ENCODE results near the gene CCL17. TPM values are rescaled to one million over a fixed set of nuclear protein-coding genes. Genes with fewer than 3 reads are reported as not detected.

Gene CCL17
- total RNA-seq, 1 experiment from 2014 or later = not detected

GRCh38 chr16:57366544-57367040 is 38.0 kb upstream of the CCL17 start:
- H3K4me1 ChIP-seq (replicated peaks; ENCODE audit: insufficient read depth) = peaks cover 19% of the 10 kb centered on the region
- ChIA-PET POLR2A (ENCODE audit: unreplicated experiment) (interaction anchor here (0.8 kb wide), 1 partner anchor 121 kb away, joined by 4 read pairs; no protein-coding TSS in a partner anchor), CTCF (no interaction called here)
- no peak overlapping the region for H3K4me3 ChIP-seq
- no peaks in the 10 kb centered on the region for H3K9me2 ChIP-seq (ENCODE audit: insufficient read depth)
- BruUV-seq (replicated peaks) = no TSS peak
- DNase-seq = no peak
- no peak overlapping the region for H3K4me2 ChIP-seq
- no peaks in the 10 kb centered on the region for H4K20me1 ChIP-seq (ENCODE audit: insufficient read depth)
- no peaks in the 10 kb centered on the region for H3K79me2 ChIP-seq (ENCODE audit: low read depth)
- no peak overlapping the region; the same call in 1 of the 2 replicates for H3K27ac ChIP-seq
- H3K27me3 ChIP-seq (ENCODE audit: insufficient read depth, low read depth) = no peaks in the 10 kb centered on the region
- TF ChIP-seq EZH2 (IDR thresholded peaks at IDR 0.05; ENCODE audit: low read depth) = no peak
- TF ChIP-seq CTCF (conservative IDR thresholded peaks at IDR 0.05) = no peak
- no peaks in the 10 kb centered on the region for H3K9me3 ChIP-seq (ENCODE audit: insufficient read depth, low read depth)
- no peaks in the 10 kb centered on the region for H3K36me3 ChIP-seq (ENCODE audit: low read depth)
- H2AFZ ChIP-seq = no peak overlapping the region
- intact Hi-C loops (cut with micrococcal nuclease; ENCODE audit: unreplicated experiment) = no loop called here
- H3F3A ChIP-seq (ENCODE audit: insufficient read depth, low read depth) = peaks cover 21% of the 10 kb centered on the region; the same call in 1 of the 2 replicates

GRCh38 chr16:57367116-57367752 is 37.3 kb upstream of the CCL17 start:
- POLR2A ChIA-PET (ENCODE audit: unreplicated experiment) = interaction anchor here (0.5 to 0.8 kb wide), 2 partner anchors 122 to 1011 kb away, joined by 4 to 5 read pairs; no protein-coding TSS in a partner anchor

More at GRCh38 chr16:57367116-57367752, 37.3 kb upstream of the CCL17 start:
- no peaks in the 10 kb centered on the region for H3K36me3 ChIP-seq (ENCODE audit: low read depth)
- peaks cover 15% of the 10 kb centered on the region; the same call in 1 of the 2 replicates for H3F3A ChIP-seq (ENCODE audit: insufficient read depth, low read depth)
- no peak overlapping the region for H3K4me3 ChIP-seq
- no peaks in the 10 kb centered on the region for H4K20me1 ChIP-seq (ENCODE audit: insufficient read depth)
- H3K79me2 ChIP-seq (ENCODE audit: low read depth) = no peaks in the 10 kb centered on the region
- H3K27ac ChIP-seq = peak overlapping the region; percentile 50; the same call in 1 of the 2 replicates
- no peaks in the 10 kb centered on the region for H3K9me2 ChIP-seq (ENCODE audit: insufficient read depth)
- H3K27me3 ChIP-seq (ENCODE audit: insufficient read depth, low read depth) = no peaks in the 10 kb centered on the region
- peaks cover 16% of the 10 kb centered on the region for H3K4me1 ChIP-seq (replicated peaks; ENCODE audit: insufficient read depth)
- H3K9me3 ChIP-seq (ENCODE audit: insufficient read depth, low read depth) = no peaks in the 10 kb centered on the region
- CTCF ChIA-PET = no interaction called here
- DNase-seq = peak; percentile 43 to 94
- H2AFZ ChIP-seq = no peak overlapping the region
- no TSS peak for BruUV-seq (replicated peaks)
- intact Hi-C loops (cut with micrococcal nuclease; ENCODE audit: unreplicated experiment) = no loop called here
- peak overlapping the region; percentile 48 for H3K4me2 ChIP-seq
- TF ChIP-seq CTCF (conservative IDR thresholded peaks at IDR 0.05) (no peak), EZH2 (IDR thresholded peaks at IDR 0.05; ENCODE audit: low read depth) (no peak)

Measured in PC-9 (cell line).